Measurements from ENCODE around the gene DDB1.

Gene DDB1

GRCh38 chr11:61328351-61328750, 4.6 kb downstream of the DDB1 start:
- TF ChIP-seq, protein P1, sequence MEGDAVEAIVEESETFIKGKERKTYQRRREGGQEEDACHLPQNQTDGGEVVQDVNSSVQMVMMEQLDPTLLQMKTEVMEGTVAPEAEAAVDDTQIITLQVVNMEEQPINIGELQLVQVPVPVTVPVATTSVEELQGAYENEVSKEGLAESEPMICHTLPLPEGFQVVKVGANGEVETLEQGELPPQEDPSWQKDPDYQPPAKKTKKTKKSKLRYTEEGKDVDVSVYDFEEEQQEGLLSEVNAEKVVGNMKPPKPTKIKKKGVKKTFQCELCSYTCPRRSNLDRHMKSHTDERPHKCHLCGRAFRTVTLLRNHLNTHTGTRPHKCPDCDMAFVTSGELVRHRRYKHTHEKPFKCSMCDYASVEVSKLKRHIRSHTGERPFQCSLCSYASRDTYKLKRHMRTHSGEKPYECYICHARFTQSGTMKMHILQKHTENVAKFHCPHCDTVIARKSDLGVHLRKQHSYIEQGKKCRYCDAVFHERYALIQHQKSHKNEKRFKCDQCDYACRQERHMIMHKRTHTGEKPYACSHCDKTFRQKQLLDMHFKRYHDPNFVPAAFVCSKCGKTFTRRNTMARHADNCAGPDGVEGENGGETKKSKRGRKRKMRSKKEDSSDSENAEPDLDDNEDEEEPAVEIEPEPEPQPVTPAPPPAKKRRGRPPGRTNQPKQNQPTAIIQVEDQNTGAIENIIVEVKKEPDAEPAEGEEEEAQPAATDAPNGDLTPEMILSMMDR (IDR thresholded peaks at IDR 0.05; ENCODE audit: low read depth, low read length, missing control alignments), result no peak
- no peak for DNase-seq (ENCODE audit: low read depth)
- H3K4me3 ChIP-seq (ENCODE audit: low read depth, low read length), result no peak overlapping the region

DNA sequence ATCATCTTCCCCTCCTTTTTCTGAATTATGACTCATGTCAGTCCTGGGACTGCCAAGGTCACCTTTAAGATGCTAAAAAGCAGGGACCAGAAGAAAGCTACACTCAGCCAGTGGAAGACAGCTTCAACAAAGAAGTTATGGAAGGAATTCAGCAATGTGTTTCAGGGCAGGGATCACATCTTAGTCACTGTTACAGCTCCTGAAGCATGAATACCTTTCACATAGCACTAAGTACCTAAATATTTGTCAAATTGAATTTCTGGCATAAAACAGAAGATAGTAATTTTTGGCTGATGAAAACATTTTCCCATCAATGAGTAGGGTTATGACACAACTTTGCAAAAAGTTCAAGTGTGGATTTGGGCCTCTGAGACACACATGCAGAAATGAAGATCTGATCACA, 5.2 kb downstream of the DDB1 start:
- H3K4me3 ChIP-seq (ENCODE audit: low read depth, low read length), result no peak overlapping the region
- no peak for DNase-seq (ENCODE audit: low read depth)
- TF ChIP-seq, protein P1 (IDR thresholded peaks at IDR 0.05; ENCODE audit: low read depth, low read length, missing control alignments), result no peak

DNA sequence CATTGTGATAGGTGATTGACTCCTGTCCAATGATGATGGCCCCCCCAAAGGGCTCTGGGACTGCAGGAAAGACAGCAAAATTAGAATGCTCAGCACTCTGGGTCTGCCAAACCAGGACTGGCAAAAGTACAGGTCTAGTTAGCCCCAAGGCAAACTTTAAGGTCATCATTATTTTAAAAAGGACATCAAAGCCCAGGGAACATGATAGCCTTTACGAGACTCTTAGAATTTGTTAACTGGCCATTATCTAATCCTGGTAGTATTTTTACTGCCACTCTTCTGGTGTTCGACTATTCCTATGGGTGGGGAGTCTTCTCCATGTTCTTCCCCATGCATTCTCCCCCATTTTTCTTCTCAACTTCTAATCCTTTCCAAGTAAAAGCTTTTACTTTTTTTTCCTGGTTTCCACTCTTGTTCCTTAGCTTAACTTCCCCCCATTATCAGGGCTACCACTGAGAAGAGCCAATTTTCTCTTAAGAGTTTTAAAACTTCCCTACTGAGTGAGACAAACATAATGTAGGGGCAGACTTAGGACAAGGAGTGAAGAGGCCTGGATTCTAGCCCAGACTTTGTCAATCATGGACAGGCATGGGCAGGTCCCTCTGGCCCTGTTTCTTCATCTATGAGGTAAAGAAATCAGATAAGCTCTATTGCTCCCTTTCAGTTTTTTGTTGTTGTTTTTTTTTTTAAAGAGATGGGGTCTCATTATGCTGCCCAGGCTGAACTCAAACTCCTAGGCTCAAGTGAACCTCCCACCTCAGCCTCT, 7.1 kb downstream of the DDB1 start:
- no peak overlapping the region for H3K4me3 ChIP-seq (ENCODE audit: low read depth, low read length)
- no peak for DNase-seq (ENCODE audit: low read depth)
- TF ChIP-seq, protein P1 (IDR thresholded peaks at IDR 0.05; ENCODE audit: low read depth, low read length, missing control alignments), result no peak

GRCh38 chr11:61315260-61315659, 17.6 kb downstream of the DDB1 start:
- no peak overlapping the region for H3K4me3 ChIP-seq (ENCODE audit: low read depth, low read length)
- TF ChIP-seq, protein P1 (IDR thresholded peaks at IDR 0.05; ENCODE audit: low read depth, low read length, missing control alignments), result no peak
- DNase-seq (ENCODE audit: low read depth), result no peak

- TF ChIP-seq, protein P1 (IDR thresholded peaks at IDR 0.05; ENCODE audit: low read depth, low read length, missing control alignments), result no peak
- no peak for DNase-seq (ENCODE audit: low read depth)
- no peak overlapping the region for H3K4me3 ChIP-seq (ENCODE audit: low read depth, low read length)
These were observed 22.2 kb downstream of the DDB1 start for GRCh38 chr11:61310749-61311148.

DNA sequence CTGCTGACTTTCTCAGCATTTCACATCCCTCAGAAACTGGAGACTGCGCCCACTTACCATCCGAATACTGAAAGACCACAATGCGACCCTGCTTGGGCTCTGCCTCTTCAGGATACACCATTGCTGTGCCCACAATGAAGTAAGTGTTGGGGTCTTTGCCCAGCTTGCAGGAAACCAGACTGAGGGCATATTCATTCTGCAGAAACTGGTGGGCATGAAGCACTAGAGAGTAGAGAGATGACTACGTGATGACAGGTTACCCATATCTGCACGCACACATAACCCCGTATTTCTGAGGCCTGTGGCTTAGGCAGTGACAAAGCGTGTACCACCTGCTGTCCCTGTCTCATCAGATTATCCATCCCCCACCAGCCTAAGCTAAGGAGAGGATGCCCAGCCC, 23.2 kb downstream of the DDB1 start:
- no peak for DNase-seq (ENCODE audit: low read depth)
- TF ChIP-seq, protein P1 (IDR thresholded peaks at IDR 0.05; ENCODE audit: low read depth, low read length, missing control alignments), result no peak
- no peak overlapping the region for H3K4me3 ChIP-seq (ENCODE audit: low read depth, low read length)

DNA sequence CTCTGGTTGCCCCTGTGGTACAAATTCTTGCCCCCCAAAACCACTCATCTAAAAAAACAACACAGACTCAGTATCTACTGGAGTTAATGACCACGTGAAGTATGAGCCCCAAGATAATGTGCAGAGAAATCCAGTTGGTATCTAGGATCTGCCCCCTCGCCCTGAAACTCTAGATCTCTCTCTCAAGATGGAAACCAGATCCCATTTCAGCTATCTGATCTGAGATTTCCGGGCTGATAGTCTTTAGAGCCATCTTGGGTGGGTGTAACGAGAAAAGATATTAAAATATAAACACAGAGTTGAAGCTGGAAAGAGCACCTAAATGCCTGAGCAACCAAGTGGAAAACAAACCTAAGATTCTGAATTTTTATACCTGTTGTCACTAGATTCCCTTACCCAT, 23.8 kb downstream of the DDB1 start:
- no peak for DNase-seq (ENCODE audit: low read depth)
- no peak overlapping the region for H3K4me3 ChIP-seq (ENCODE audit: low read depth, low read length)
- TF ChIP-seq, protein P1 (IDR thresholded peaks at IDR 0.05; ENCODE audit: low read depth, low read length, missing control alignments), result no peak

All from GM12864 (cell line).